Epidermal melanocyte (primary cell): ENCODE data around the gene RINT1.
"Not testable (repeated sequence)": the region's sequence is repeated elsewhere in the genome, so short reads cannot be mapped to it uniquely, and the experiment has no call there.

Experiments used
- DNase-seq: peaks from one replicate; pipeline ENCODE4 v3.0.0; 2011; ENCODE audit warnings: low spot score; ENCODE audit not compliant: insufficient read length

RINT1 gene

DNA sequence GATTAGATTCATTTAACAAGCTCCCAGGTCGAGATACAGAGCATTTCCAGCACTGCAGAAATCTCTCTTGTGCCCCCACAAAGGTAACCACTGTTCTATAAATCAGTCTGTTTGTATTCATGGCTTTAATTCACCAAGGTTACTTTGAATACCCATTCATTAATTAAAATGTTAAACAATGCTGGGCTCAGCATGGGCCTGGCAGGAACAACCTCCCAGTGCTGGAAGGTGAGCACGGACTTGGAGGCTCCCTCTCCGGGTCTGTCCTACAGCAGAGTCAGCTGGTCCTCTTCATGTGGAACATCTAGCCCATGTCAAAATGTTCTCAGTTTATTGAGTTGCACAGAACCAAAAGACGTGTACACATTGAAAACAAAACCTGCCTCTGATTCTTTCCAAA, 64.9 kb downstream of the RINT1 start:
- DNase-seq: no peak

DNA sequence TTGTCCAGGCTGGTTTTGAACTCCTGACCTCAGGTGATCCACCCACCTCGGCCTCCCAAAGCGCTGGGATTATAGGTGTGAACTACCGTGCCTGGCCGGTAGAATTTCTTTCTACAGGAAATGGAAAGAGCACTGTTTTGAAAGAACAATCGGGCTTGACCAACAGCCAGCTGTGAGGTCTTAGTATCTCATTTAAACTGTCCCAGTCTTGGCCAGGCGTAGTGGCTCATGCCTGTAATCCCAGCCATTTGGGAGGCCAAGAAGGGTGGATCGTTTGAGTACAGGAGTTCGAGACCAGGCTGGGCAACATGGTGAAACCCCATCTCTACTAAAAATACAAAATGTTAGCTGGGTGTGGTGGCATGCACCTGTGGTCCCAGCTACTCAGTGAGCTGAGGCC, 67.1 kb downstream of the RINT1 start:
- DNase-seq: not testable (repeated sequence)

- no peak for DNase-seq
Observed at GRCh38 chr7:105599551-105599950, 67.5 kb downstream of the RINT1 start.

DNA sequence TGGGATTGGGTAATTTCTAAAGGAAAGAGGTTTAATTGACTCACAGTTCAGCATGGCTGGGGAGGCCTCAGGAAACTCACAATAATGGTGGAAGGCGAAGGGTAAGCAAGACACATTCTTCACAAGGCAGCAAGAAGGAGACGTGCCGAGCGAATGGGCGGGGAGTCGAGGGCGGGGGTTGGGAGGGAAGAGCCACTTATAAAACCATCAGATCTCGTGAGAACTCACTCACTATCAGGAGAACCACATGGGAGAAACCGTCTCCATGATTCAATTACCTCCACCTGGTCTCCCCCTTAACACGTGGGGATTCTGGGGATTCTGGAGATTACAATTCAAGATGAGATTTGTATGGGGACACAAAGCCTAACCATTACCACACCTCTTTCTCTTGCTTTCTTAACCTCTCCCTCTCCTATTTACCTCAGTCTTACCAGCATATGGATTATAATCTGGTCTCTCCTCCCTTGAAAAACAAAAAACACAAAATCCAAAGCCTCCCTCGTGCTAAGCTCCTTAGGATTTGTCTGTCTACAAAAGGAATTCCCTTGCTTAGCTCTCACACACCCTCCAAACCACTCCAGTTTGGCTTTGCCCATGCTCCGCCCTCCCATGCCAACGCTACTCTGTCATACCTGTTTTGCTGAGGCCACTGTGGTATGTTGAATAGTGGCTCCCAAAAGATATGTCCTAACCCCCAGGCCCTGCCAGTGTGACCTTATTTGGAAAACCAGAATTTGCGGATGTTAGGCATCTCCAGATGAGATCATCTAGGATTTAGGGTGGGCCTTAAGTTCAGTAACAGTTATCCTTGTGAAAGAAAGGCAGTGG, 68.9 kb downstream of the RINT1 start:
- DNase-seq: no peak

DNA sequence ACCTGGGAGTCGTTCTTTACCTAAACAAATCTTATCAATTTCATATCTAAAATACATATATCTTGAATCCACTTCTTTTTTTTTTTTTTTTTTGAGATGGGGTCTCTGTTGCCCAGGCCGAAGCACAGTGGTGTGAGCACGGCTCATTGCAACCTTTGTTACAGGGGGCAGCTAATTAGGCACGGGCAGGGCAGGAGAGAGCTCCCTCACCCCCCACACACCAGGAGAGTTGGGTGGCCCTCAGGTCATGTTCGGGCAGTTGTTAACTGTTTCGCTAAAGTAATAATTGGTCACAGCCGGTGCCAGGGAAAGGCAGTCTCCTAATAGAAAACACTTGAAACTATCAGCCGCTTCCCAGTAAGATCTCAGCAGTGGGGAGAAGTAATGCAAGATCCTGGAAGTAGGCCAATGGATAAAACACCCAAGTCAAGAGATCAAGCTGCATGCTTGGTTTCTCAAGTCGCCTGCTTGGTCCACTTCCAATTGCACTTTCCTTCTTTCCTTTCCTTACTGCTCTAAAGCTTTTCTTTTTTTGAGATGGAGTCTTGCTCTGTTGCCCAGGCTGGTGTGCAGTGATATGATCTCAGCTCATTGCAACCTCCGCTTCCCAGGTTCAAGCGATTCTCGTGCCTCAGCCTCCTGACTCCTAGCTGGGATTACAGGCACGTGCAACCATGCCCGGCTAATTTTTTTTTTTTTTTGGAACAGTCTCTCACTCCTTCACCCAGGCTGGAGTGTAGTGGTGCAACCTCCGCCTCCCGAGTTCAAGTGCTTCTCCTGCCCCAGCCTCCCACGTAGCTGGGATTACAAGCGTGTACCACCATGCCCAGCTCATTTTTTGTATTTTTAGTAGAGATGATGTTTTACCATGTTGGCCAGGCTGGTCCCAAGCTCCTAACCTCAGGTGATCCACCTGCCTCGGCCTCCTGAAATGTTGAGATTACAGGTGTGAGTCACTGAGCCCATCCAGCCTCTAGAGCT, 70.6 kb downstream of the RINT1 start:
- DNase-seq: no peak

- DNase-seq: no peak
Observed at GRCh38 chr7:105610165-105610930, 78.3 kb downstream of the RINT1 start.

- DNase-seq: no peak
Observed at GRCh38 chr7:105611856-105612775, 80.1 kb downstream of the RINT1 start.

- no peak for DNase-seq
Observed at GRCh38 chr7:105612806-105613205, 80.8 kb downstream of the RINT1 start.

DNA sequence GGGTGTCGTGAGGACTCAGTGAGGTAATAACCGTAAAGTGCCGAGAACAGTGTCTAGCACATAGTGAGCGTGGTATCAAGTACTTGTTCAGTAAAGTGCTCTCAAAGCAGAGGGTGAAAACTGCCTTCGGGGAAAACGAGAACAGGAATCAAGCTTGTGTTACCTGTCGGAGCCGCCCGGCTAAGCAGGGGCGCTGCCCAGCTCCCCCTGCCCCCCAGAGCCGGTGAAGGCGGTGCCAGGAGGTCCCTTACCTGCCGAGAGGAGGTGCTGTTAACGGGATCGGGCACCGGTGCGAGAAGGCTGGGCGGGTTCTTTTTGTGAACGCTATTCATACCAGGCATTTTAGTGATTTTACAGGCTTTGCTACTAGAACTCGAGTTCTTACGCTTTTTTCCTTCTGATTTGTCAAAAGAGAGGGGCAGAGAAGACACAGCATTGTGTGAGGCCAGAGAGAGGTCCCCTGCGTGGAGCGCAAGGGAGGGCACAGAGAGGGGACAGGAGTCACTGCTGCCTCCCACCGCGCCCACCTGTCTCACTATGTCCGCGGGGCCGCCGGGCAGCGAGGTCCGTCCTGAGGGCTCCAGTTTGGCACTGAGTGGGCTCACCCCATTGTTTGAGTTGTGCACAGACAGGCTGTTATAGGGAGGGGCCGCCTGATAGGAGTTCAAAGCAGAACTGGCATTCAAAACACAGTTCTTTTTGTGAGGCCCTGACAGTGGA, 81.8 kb downstream of the RINT1 start:
- no peak for DNase-seq

GRCh38 chr7:105614341-105614840, 82.4 kb downstream of the RINT1 start:
- DNase-seq: no peak
